Measurements from ENCODE around the gene ALG5. TPM values are rescaled to one million over a fixed set of nuclear protein-coding genes. Genes with fewer than 3 reads are reported as not detected.

The ALG5 gene
- total and polyA plus RNA-seq, 2 of the 4 experiments (the other 2 are of a cell fraction), result 19.4 to 21.9 TPM

DNA sequence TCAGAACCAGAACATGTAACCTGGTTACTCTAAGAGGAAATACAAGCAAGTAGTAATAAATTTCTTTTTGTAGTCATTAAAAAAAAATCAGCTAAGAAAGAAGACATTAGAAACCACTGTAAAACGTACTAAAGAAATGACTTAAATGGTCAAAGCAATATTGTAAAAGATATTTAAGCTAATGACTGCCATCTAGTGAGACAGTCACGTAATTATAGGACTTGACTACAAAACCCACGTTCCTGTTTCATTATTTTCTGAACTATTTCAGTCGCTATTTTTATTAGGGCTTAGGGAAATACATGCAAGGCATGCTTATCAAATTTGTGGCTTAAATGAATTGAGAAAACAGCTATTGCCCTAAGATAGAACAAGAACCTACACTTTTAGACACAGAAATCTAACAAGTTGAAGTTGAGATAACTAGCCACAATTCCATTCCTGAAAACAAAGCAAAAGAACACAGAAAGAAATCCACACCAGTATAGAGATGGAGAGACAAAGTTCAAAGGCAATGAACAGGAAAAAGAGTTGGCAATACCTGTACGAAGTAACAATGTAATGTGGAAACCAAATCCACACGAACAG is 17.9 kb downstream of the ALG5 start:
- Histone ChIP-seq H2AK5ac (ENCODE audit: low read depth, low read length) (no peak overlapping the region), H3K4me3 (ENCODE audit: insufficient read depth, low read depth, low read length) (no peak overlapping the region), H3K14ac (replicated peaks; ENCODE audit: low read depth, low read length) (no peak overlapping the region), H2BK20ac (ENCODE audit: low read depth, low read length) (no peak overlapping the region), H3K4ac (ENCODE audit: low read depth, low read length) (no peak overlapping the region), H3K18ac (ENCODE audit: low read depth, low read length) (no peak overlapping the region), H4K91ac (ENCODE audit: insufficient read depth, low read depth, low read length) (no peak overlapping the region), H2BK120ac (ENCODE audit: low read depth, low read length) (no peak overlapping the region), H4K5ac (ENCODE audit: low read depth, low read length) (no peak overlapping the region), H2AFZ (replicated peaks; ENCODE audit: low read length, poor library complexity) (no peak overlapping the region), H3K79me1 (ENCODE audit: low read depth in 1 of 2, low read length in 2 of 2) (peaks cover 0 to 7% of the 10 kb centered on the region in 2 experiments; a peak in 1 of 4 replicates), H2BK5ac (ENCODE audit: low read depth, low read length, poor library complexity, severe bottlenecking) (peak overlapping the region; percentile 43), H3K56ac (ENCODE audit: extremely low read depth, insufficient read depth, low read length) (no peak overlapping the region), H3K36me3 (ENCODE audit: control insufficient read depth, insufficient read depth, low read length) (peaks cover 9% of the 10 kb centered on the region), H3K9ac (ENCODE audit: low read depth, low read length) (no peak overlapping the region), H2AK9ac (replicated peaks; ENCODE audit: low read depth, low read length, poor library complexity) (no peak overlapping the region), H3K4me2 (ENCODE audit: low read depth, low read length) (peak overlapping the region; percentile 31; the same call in 1 of the 2 replicates), H3K9me1 (ENCODE audit: insufficient read depth, low read length) (0 out of 2 replicates have a peak, but pooled peaks cover 3% of the 10 kb centered on the region), H3K27me3 (ENCODE audit: control insufficient read depth, insufficient read depth, low read length) (no peaks in the 10 kb centered on the region), H3K4me1 (ENCODE audit: control insufficient read depth, insufficient read depth, low read length) (peaks cover 9% of the 10 kb centered on the region), H2BK15ac (ENCODE audit: low read depth, low read length) (no peak overlapping the region), H3K27ac (ENCODE audit: insufficient read depth, low read length) (no peak overlapping the region), H4K8ac (ENCODE audit: low read depth in 2 of 2, low read length in 2 of 2) (no peak overlapping the region), H3K23ac (ENCODE audit: low read depth, low read length) (no peak overlapping the region), H3K9me3 (ENCODE audit: control insufficient read depth, insufficient read depth, low read length) (no peaks in the 10 kb centered on the region), H4K20me1 (ENCODE audit: insufficient read depth, low read length) (no peaks in the 10 kb centered on the region)
- in situ Hi-C loops (cut with MboI; ENCODE audit: low sequenced_read_pairs), result loop anchor here (5.0 to 25.0 kb wide), 2 partner anchors 124 to 644 kb away; partner anchors contain the start of gene SPART
- CTCF ChIA-PET, result interaction anchor here (0.6 to 2.2 kb wide), 10 partner anchors 8 to 802 kb away, joined by 3 to 20 read pairs (median 4); no protein-coding TSS in a partner anchor
- dilution Hi-C loops (cut with HindIII; ENCODE audit: low sequenced_read_pairs, unreplicated experiment), result loop anchor here (25.0 kb wide), 1 partner anchor 119 kb away; no protein-coding TSS in a partner anchor
- intact Hi-C loops (cut with micrococcal nuclease), result loop anchor here (1.0 to 5.0 kb wide), 3 partner anchors 123 to 561 kb away; no protein-coding TSS in a partner anchor
- POLR2A ChIA-PET (ENCODE audit: unreplicated experiment), result interaction anchor here (1.1 kb wide), 1 partner anchor 123 kb away, joined by 5 read pairs; no protein-coding TSS in a partner anchor
- ATAC-seq (ENCODE audit: low read depth) (peak; percentile 56), DNase-seq (peak; percentile 79)
- no TSS peak for BruUV-seq (replicated peaks)
- TF ChIP-seq SMC3 (IDR thresholded peaks at IDR 0.05; ENCODE audit: low read depth, low read length) (peak; percentile 67), MAZ (IDR thresholded peaks at IDR 0.05; ENCODE audit: borderline replicate concordance, low read depth, low read length) (no peak), POLR2A (IDR thresholded peaks at IDR 0.05; ENCODE audit: low read depth, low read length) (no peak), RAD21 (IDR thresholded peaks at IDR 0.05; ENCODE audit: low read length) (peak; percentile 76), RCOR1 (IDR thresholded peaks at IDR 0.05; ENCODE audit: insufficient replicate concordance, low read length) (no peak)
- TF ChIP-seq, protein P1, sequence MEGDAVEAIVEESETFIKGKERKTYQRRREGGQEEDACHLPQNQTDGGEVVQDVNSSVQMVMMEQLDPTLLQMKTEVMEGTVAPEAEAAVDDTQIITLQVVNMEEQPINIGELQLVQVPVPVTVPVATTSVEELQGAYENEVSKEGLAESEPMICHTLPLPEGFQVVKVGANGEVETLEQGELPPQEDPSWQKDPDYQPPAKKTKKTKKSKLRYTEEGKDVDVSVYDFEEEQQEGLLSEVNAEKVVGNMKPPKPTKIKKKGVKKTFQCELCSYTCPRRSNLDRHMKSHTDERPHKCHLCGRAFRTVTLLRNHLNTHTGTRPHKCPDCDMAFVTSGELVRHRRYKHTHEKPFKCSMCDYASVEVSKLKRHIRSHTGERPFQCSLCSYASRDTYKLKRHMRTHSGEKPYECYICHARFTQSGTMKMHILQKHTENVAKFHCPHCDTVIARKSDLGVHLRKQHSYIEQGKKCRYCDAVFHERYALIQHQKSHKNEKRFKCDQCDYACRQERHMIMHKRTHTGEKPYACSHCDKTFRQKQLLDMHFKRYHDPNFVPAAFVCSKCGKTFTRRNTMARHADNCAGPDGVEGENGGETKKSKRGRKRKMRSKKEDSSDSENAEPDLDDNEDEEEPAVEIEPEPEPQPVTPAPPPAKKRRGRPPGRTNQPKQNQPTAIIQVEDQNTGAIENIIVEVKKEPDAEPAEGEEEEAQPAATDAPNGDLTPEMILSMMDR (conservative IDR thresholded peaks at IDR 0.05; ENCODE audit: low read depth, low read length), result peak; percentile 81
- no CpG with 5 or more reads among the region's 6 CpGs for WGBS, 2 experiments (ENCODE audit: extremely low coverage in 2 of 2, insufficient read length in 1 of 2)

Data from IMR-90 (cell line).